Fibroblast of villous mesenchyme (primary cell): ENCODE results near the gene ANXA8L1. TPM values are rescaled to one million over a fixed set of nuclear protein-coding genes. Genes with fewer than 3 reads are reported as not detected.
"Not testable (repeated sequence)": the region's sequence is repeated elsewhere in the genome, so short reads cannot be mapped to it uniquely, and the experiment has no call there.

Experiments
- DNase-seq: peaks from one replicate; pipeline ENCODE4 v3.0.0-alpha.2; 2010; ENCODE audit warnings: low read depth
- H3K4me3 ChIP-seq: 2 replicates; pipeline ENCODE4 v1.5.1; 2011; ENCODE audit warnings: low read depth, mild to moderate bottlenecking, low read length
- CTCF ChIP-seq: IDR thresholded peaks from 2 replicates; pipeline ENCODE4 v1.5.1; 2012; ENCODE audit warnings: low read depth, mild to moderate bottlenecking, low read length; ENCODE audit not compliant: insufficient read depth
- total RNA-seq: library from RNA; depleted of rRNA; stranded (reverse); fragments of >200 nt; gene quantifications from 2 replicates; pipeline ENCODE4 v1.2.3, GENCODE V29; 2012

Gene ANXA8L1
- total RNA-seq, 1 donor, result 4.3 TPM

GRCh38 chr10:46374410-46374809 is 1.2 kb upstream of the ANXA8L1 start:
- H3K4me3 ChIP-seq, DNase-seq: not testable (repeated sequence)

GRCh38 chr10:46377022-46377421 is 1.4 kb downstream of the ANXA8L1 start:
- not testable (repeated sequence) for DNase-seq

GRCh38 chr10:46377651-46378050 is 2.1 kb downstream of the ANXA8L1 start:
- DNase-seq, H3K4me3 ChIP-seq: not testable (repeated sequence)

More at GRCh38 chr10:46377022-46377421, 1.4 kb downstream of the ANXA8L1 start:
- H3K4me3 ChIP-seq, result not testable (repeated sequence)

- H3K4me3 ChIP-seq, DNase-seq: not testable (repeated sequence)
These were observed 2.5 kb downstream of the ANXA8L1 start for GRCh38 chr10:46378108-46378507.

GRCh38 chr10:46379233-46379848 is 3.8 kb downstream of the ANXA8L1 start:
- not testable (repeated sequence) for H3K4me3 ChIP-seq, DNase-seq

GRCh38 chr10:46385858-46386257 is 10.3 kb downstream of the ANXA8L1 start:
- H3K4me3 ChIP-seq, DNase-seq: not testable (repeated sequence)

- not testable (repeated sequence) for DNase-seq, H3K4me3 ChIP-seq
These were observed 11.1 kb downstream of the ANXA8L1 start for GRCh38 chr10:46386694-46387093.

- not testable (repeated sequence) for DNase-seq
These were observed 11.8 kb downstream of the ANXA8L1 start for GRCh38 chr10:46387309-46387902.

GRCh38 chr10:46391422-46391821 is 15.8 kb downstream of the ANXA8L1 start:
- DNase-seq, H3K4me3 ChIP-seq: not testable (repeated sequence)

More at GRCh38 chr10:46387309-46387902, 11.8 kb downstream of the ANXA8L1 start:
- not testable (repeated sequence) for H3K4me3 ChIP-seq

GRCh38 chr10:46396441-46397279 is 21.1 kb downstream of the ANXA8L1 start:
- peak; percentile 80 for DNase-seq
- H3K4me3 ChIP-seq, result not testable (repeated sequence)

- not testable (repeated sequence) for DNase-seq
These were observed 22.2 kb downstream of the ANXA8L1 start for GRCh38 chr10:46397767-46398166.

GRCh38 chr10:46398212-46398886 is 22.8 kb downstream of the ANXA8L1 start:
- DNase-seq, result peak; percentile 40
- peak overlapping the region; percentile 59 for H3K4me3 ChIP-seq
- peak; percentile 11 for TF ChIP-seq CTCF

More at GRCh38 chr10:46397767-46398166, 22.2 kb downstream of the ANXA8L1 start:
- H3K4me3 ChIP-seq, result not testable (repeated sequence)

- DNase-seq, H3K4me3 ChIP-seq: not testable (repeated sequence)
These were observed 34.0 kb downstream of the ANXA8L1 start for GRCh38 chr10:46409556-46409955.

- H3K4me3 ChIP-seq, DNase-seq: not testable (repeated sequence)
These were observed 35.5 kb downstream of the ANXA8L1 start for GRCh38 chr10:46411123-46411522.

- DNase-seq, H3K4me3 ChIP-seq: not testable (repeated sequence)
These were observed 37.1 kb downstream of the ANXA8L1 start for GRCh38 chr10:46412665-46413064.

- not testable (repeated sequence) for DNase-seq
These were observed 39.7 kb downstream of the ANXA8L1 start for GRCh38 chr10:46415291-46415690.

GRCh38 chr10:46418283-46418682 is 42.7 kb downstream of the ANXA8L1 start:
- DNase-seq, result not testable (repeated sequence)

More at GRCh38 chr10:46415291-46415690, 39.7 kb downstream of the ANXA8L1 start:
- H3K4me3 ChIP-seq, result not testable (repeated sequence)

More at GRCh38 chr10:46418283-46418682, 42.7 kb downstream of the ANXA8L1 start:
- not testable (repeated sequence) for H3K4me3 ChIP-seq
